ENCODE measurements around the gene TMIGD3.

- TF ChIP-seq ZNF274 (IDR thresholded peaks at IDR 0.05; ENCODE audit: low read depth, low read length) = no peak
- TF ChIP-seq SUZ12 (IDR thresholded peaks at IDR 0.05; ENCODE audit: extremely low read depth, insufficient read depth, insufficient read length) = no peak
Measured at GRCh38 chr1:111480674-111481073, 22.8 kb downstream of the TMIGD3 start.

Data from NT2/D1 (cell line).